Measurements from ENCODE around the gene GPNMB. TPM values are rescaled to one million over a fixed set of nuclear protein-coding genes. Genes with fewer than 3 reads are reported as not detected.
"Not testable (repeated sequence)": the region's sequence is repeated elsewhere in the genome, so short reads cannot be mapped to it uniquely, and the experiment has no call there.

Gene GPNMB
- polyA plus RNA-seq, 3 donors, result 1.3 to 3.0 (median 1.5) TPM

DNA sequence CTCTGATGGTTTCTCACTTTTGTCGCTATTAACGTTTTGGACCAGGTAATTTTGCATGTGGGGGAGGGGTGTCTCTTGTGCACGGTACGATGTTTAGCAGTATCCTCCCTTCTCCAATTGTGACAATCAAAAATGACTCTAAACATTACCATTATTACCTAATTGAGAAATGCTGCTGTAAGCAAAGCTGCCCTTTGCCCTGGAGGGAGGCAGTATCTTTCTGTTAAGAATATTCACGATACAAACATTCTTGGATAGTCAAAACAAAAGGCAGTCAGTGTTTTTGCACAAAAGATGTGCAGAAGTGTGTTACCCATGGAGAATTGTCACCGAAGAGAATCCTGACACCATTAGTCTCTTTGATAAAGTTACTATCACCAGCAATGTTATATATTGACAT lies 62.2 kb downstream of the GPNMB start:
- H3K27ac Mint-ChIP-seq, result no peak overlapping the region
- no peaks in the 10 kb centered on the region for H3K27me3 ChIP-seq (ENCODE audit: control insufficient read depth in 2 of 2, insufficient read depth in 2 of 2, low read length in 2 of 2)
- no peak overlapping the region for H3K4me3 Mint-ChIP-seq
- no peaks in the 10 kb centered on the region for H3K27me3 Mint-ChIP-seq (ENCODE audit: low read depth in 3 of 3)
- intact Hi-C loops (cut with micrococcal nuclease), result no loop called here
- H3K36me3 Mint-ChIP-seq, result peaks cover 67 to 68% of the 10 kb centered on the region in 2 donors
- no peak overlapping the region for H2AFZ ChIP-seq (ENCODE audit: insufficient read depth, low read depth, low read length, poor library complexity, severe bottlenecking)
- H4K20me1 ChIP-seq (ENCODE audit: insufficient read depth, low read length), result peaks cover 10% of the 10 kb centered on the region
- H3K4me2 ChIP-seq (replicated peaks; ENCODE audit: extremely low read depth, low read length, poor library complexity, severe bottlenecking), result no peak overlapping the region
- H3K79me2 ChIP-seq (ENCODE audit: insufficient read depth, low read length), result peaks cover 34% of the 10 kb centered on the region
- no peaks in the 10 kb centered on the region for H3K9me3 Mint-ChIP-seq
- no peaks in the 10 kb centered on the region for H3K9me3 ChIP-seq (replicated peaks in 1 of 2; ENCODE audit: control insufficient read depth in 1 of 2, insufficient read depth in 1 of 2, low read length in 2 of 2)
- no peak overlapping the region for H3K9ac ChIP-seq (ENCODE audit: insufficient read depth, low read length, poor library complexity, severe bottlenecking)
- H3K4me3 ChIP-seq (replicated peaks in 1 of 3; ENCODE audit: low read depth in 2 of 3, low read length in 3 of 3), result no peak overlapping the region
- H3K36me3 ChIP-seq (replicated peaks in 1 of 2; ENCODE audit: control insufficient read depth in 1 of 2, insufficient read depth in 2 of 2, low read length in 2 of 2), result peaks cover 31 to 63% of the 10 kb centered on the region in 2 donors
- peaks cover 6% of the 10 kb centered on the region for H3K4me1 Mint-ChIP-seq
- DNase-seq, result no peak
- no CpG with 5 or more reads among the region's 6 CpGs for WGBS (ENCODE audit: insufficient coverage)
- TF ChIP-seq, protein P1, sequence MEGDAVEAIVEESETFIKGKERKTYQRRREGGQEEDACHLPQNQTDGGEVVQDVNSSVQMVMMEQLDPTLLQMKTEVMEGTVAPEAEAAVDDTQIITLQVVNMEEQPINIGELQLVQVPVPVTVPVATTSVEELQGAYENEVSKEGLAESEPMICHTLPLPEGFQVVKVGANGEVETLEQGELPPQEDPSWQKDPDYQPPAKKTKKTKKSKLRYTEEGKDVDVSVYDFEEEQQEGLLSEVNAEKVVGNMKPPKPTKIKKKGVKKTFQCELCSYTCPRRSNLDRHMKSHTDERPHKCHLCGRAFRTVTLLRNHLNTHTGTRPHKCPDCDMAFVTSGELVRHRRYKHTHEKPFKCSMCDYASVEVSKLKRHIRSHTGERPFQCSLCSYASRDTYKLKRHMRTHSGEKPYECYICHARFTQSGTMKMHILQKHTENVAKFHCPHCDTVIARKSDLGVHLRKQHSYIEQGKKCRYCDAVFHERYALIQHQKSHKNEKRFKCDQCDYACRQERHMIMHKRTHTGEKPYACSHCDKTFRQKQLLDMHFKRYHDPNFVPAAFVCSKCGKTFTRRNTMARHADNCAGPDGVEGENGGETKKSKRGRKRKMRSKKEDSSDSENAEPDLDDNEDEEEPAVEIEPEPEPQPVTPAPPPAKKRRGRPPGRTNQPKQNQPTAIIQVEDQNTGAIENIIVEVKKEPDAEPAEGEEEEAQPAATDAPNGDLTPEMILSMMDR (IDR thresholded peaks at IDR 0.05), result no peak
- H3K4me1 ChIP-seq (ENCODE audit: control insufficient read depth in 1 of 2, insufficient read depth in 2 of 2, low read length in 2 of 2), result no peaks in the 10 kb centered on the region
- H3K27ac ChIP-seq (ENCODE audit: low read depth in 1 of 2, low read length in 2 of 2), result no peak overlapping the region

DNA sequence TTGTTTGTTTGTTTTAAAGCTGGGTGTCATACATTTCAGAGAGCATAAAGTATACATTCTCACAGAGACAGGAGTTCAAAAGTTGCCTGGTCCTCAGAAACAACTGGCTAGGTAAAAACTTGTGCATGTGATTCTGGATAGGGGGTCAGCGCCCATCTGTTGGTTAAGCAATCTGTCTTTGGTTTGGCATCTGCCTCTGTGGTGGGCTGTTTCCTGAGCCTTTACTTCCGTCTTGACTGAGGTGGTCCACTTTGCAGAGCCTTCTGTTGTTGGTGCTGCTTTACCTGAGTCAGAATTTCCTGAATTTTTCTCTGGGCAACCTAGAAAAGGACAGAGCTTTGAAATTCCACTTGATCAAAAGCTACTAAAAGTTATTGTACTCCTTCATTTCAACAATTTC lies 65.6 kb downstream of the GPNMB start:
- H3K27me3 Mint-ChIP-seq (ENCODE audit: low read depth in 3 of 3); H3K27ac Mint-ChIP-seq; DNase-seq; H3K9ac ChIP-seq (ENCODE audit: insufficient read depth, low read length, poor library complexity, severe bottlenecking); H3K4me3 ChIP-seq (replicated peaks in 1 of 3; ENCODE audit: low read depth in 2 of 3, low read length in 3 of 3); H2AFZ ChIP-seq (ENCODE audit: insufficient read depth, low read depth, low read length, poor library complexity, severe bottlenecking); H3K9me3 ChIP-seq (replicated peaks in 1 of 2; ENCODE audit: control insufficient read depth in 1 of 2, insufficient read depth in 1 of 2, low read length in 2 of 2); H3K9me3 Mint-ChIP-seq; H3K4me3 Mint-ChIP-seq; H3K4me1 ChIP-seq (ENCODE audit: control insufficient read depth in 1 of 2, insufficient read depth in 2 of 2, low read length in 2 of 2); H3K4me2 ChIP-seq (replicated peaks; ENCODE audit: extremely low read depth, low read length, poor library complexity, severe bottlenecking); intact Hi-C loops (cut with micrococcal nuclease); H3K4me1 Mint-ChIP-seq; H3K27ac ChIP-seq (ENCODE audit: low read depth in 1 of 2, low read length in 2 of 2); H3K79me2 ChIP-seq (ENCODE audit: insufficient read depth, low read length); H4K20me1 ChIP-seq (ENCODE audit: insufficient read depth, low read length); H3K27me3 ChIP-seq (ENCODE audit: control insufficient read depth in 2 of 2, insufficient read depth in 2 of 2, low read length in 2 of 2): not testable (repeated sequence)
- H3K36me3 Mint-ChIP-seq, result peaks cover 43 to 44% of the 10 kb centered on the region in 2 donors
- WGBS (ENCODE audit: insufficient coverage), result 7% methylated on average over 2 of the region's 2 CpGs
- peaks cover 24 to 42% of the 10 kb centered on the region in 2 donors for H3K36me3 ChIP-seq (replicated peaks in 1 of 2; ENCODE audit: control insufficient read depth in 1 of 2, insufficient read depth in 2 of 2, low read length in 2 of 2)
